ENCODE results near the gene MYRIP. TPM values are rescaled to one million over a fixed set of nuclear protein-coding genes. Genes with fewer than 3 reads are reported as not detected.
A peak's percentile ranks its signal among the peaks of the same experiment; 100 is the strongest.

MYRIP gene
- total and polyA plus RNA-seq, 10 donors, result 1.5 to 35.2 (median 16.2) TPM

DNA sequence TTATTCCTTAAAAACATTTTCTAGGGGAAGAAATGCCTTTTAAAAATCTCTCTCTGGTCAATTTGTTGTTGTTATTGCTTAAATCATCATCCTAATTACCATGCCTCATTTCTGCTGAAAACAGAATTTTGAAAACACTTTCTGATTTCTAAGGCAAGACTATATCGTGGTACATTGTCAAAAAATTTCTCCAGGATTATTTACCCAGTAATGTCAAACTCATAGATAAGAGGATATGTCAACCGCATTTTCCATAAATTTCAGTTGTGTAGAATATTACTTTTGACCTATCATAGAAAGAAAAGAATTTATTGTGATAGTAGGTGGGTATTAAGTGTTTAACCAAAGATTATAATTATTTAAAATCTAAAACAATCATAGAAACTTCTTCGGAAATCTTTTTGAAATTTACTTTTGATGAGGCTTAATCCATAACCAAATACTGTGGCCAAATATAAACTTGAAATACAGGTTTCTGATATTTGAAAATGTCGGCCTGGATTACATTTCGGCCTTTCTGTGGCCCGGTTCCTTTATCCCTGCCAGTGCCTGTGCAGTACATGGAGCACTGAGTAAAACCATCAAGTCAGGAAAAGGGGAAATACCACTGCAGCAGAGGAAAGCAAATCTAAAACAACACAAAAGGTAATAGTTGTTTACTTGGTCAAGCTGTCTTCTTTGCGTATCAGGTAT is 173.4 kb downstream of the MYRIP start:
- intact Hi-C loops (cut with DNase I; ENCODE audit: low total_unique reads), result no loop called here
- 80 to 97% (median 91%) methylated on average over 7 of the region's 7 CpGs for WGBS, 5 donors

GRCh38 chr3:39989746-39990145 is 180.3 kb downstream of the MYRIP start:
- Histone ChIP-seq H3K4me3 (no peak overlapping the region), H3K4me1 (no peaks in the 10 kb centered on the region), H3K9me3 (peaks cover 0 to 24% (median 11%) of the 10 kb centered on the region in 8 donors), H3K27me3 (replicated peaks in 1 of 7) (no peaks in the 10 kb centered on the region), H3K27ac (peak overlapping the region in 1 of 8 donors; percentile 21), H3K36me3 (no peaks in the 10 kb centered on the region)
- DNase-seq, result no peak
- peak in 2 of 3 donors; percentile 36 to 57 for TF ChIP-seq POLR2AphosphoS5 (IDR thresholded peaks at IDR 0.05)
- TF ChIP-seq POLR2A (IDR thresholded peaks at IDR 0.05), result no peak
- 40 to 74% (median 60%) methylated on average over 3 of the region's 3 CpGs; no CpG with 5 or more reads in 1 of the 5 donors for WGBS, 5 donors
- intact Hi-C loops (cut with DNase I; ENCODE audit: low total_unique reads), result no loop called here

More for the DNA sequence above, 173.4 kb downstream of the MYRIP start:
- peaks cover 0 to 32% (median 6%) of the 10 kb centered on the region in 6 donors for H3K4me1 ChIP-seq
- no peak overlapping the region for H3K27ac ChIP-seq
- no peak for DNase-seq
- peaks cover 0 to 5% (median 0%) of the 10 kb centered on the region in 8 donors for H3K9me3 ChIP-seq
- no peaks in the 10 kb centered on the region for H3K27me3 ChIP-seq (replicated peaks in 1 of 7)
- TF ChIP-seq POLR2AphosphoS5 (IDR thresholded peaks at IDR 0.05), result no peak
- TF ChIP-seq, protein P1, sequence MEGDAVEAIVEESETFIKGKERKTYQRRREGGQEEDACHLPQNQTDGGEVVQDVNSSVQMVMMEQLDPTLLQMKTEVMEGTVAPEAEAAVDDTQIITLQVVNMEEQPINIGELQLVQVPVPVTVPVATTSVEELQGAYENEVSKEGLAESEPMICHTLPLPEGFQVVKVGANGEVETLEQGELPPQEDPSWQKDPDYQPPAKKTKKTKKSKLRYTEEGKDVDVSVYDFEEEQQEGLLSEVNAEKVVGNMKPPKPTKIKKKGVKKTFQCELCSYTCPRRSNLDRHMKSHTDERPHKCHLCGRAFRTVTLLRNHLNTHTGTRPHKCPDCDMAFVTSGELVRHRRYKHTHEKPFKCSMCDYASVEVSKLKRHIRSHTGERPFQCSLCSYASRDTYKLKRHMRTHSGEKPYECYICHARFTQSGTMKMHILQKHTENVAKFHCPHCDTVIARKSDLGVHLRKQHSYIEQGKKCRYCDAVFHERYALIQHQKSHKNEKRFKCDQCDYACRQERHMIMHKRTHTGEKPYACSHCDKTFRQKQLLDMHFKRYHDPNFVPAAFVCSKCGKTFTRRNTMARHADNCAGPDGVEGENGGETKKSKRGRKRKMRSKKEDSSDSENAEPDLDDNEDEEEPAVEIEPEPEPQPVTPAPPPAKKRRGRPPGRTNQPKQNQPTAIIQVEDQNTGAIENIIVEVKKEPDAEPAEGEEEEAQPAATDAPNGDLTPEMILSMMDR (IDR thresholded peaks at IDR 0.05 in 8 of 11, conservative IDR thresholded peaks at IDR 0.05 in 3 of 11), result no peak
- no peak for TF ChIP-seq POLR2A (IDR thresholded peaks at IDR 0.05)
- no peaks in the 10 kb centered on the region for H3K36me3 ChIP-seq
- H3K4me3 ChIP-seq, result no peak overlapping the region

DNA sequence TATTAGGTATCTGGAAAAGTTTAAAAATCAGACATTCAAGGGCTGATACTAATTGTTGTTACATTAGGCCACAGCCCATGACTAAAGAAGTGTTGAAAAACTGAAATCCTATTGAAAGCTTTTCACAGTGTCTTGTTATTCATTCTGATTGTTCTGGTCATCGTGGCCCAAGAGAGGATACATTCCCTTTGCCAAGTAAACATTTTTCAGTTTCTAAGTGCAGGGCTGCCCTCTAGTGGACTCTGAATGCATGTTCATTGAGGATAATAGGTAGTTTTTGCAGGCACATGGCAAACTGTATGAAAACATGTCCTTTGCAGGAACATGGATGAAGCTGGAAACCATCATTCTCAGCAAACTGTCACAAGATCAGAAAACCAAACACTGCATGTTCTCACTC is 181.1 kb downstream of the MYRIP start:
- Histone ChIP-seq H3K9me3 (peaks cover 0 to 24% (median 11%) of the 10 kb centered on the region in 8 donors), H3K4me1 (no peaks in the 10 kb centered on the region), H3K27ac (no peak overlapping the region), H3K27me3 (replicated peaks in 1 of 7) (no peaks in the 10 kb centered on the region), H3K4me3 (no peak overlapping the region), H3K36me3 (no peaks in the 10 kb centered on the region)
- DNase-seq, result no peak
- 46 to 60% (median 52%) methylated on average over 1 of the region's 1 CpG for WGBS, 5 donors
- intact Hi-C loops (cut with DNase I; ENCODE audit: low total_unique reads), result no loop called here
- TF ChIP-seq, protein P1 (IDR thresholded peaks at IDR 0.05 in 8 of 11, conservative IDR thresholded peaks at IDR 0.05 in 3 of 11), result peak in 9 of 11 experiments; percentile 20 to 63 (median 45)
- TF ChIP-seq POLR2A (IDR thresholded peaks at IDR 0.05) (no peak), POLR2AphosphoS5 (IDR thresholded peaks at IDR 0.05) (no peak)

DNA sequence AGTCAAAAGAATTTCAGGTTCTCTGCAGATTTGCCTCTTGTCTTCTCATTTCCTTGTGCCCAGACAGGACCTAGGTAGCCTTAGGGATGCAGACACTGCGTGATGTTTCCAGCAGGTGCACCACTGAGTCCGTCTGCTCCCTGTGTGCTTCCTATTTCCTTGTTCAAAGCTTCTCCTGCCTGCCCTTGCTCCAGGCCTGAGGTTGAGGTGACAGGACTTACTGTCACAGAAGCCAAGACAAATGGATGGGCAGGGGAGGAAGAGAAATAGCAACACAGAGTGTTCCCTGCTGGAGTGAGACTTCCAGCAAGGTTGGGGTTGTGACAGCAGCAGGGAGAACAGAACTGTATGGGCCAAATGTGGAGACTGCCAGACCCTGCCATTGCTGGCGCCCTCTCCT is 199.4 kb downstream of the MYRIP start:
- Histone ChIP-seq H3K27ac (no peak overlapping the region), H3K36me3 (no peaks in the 10 kb centered on the region), H3K4me1 (no peaks in the 10 kb centered on the region), H3K27me3 (replicated peaks in 1 of 7) (no peaks in the 10 kb centered on the region), H3K9me3 (no peaks in the 10 kb centered on the region), H3K4me3 (no peak overlapping the region)
- no peak for DNase-seq
- TF ChIP-seq, protein P1 (IDR thresholded peaks at IDR 0.05 in 8 of 11, conservative IDR thresholded peaks at IDR 0.05 in 3 of 11), result no peak
- TF ChIP-seq POLR2AphosphoS5 (IDR thresholded peaks at IDR 0.05), result no peak
- TF ChIP-seq POLR2A (IDR thresholded peaks at IDR 0.05), result no peak
- intact Hi-C loops (cut with DNase I; ENCODE audit: low total_unique reads), result no loop called here
- 78 to 95% (median 87%) methylated on average over 3 of the region's 3 CpGs for WGBS, 5 donors
